ENCODE measurements around the gene UPF2. TPM values are rescaled to one million over a fixed set of nuclear protein-coding genes. Genes with fewer than 3 reads are reported as not detected.

UPF2 gene
- total and polyA plus RNA-seq, 10 of the 15 experiments (the other 5 are each of a cell fraction or from before 2014, with no cell fraction given): 21.0 to 44.4 (median 25.9) TPM

- no peak for TF ChIP-seq HDGF (IDR thresholded peaks at IDR 0.05)
These were observed 123.3 kb downstream of the UPF2 start (continued) for GRCh38 chr10:11919271-11919670.

GRCh38 chr10:11918384-11918783, 124.2 kb downstream of the UPF2 start:
- no TSS peak for BruUV-seq (replicated peaks)
- H3K36me3 ChIP-seq (ENCODE audit: control insufficient read depth in 2 of 2, insufficient read depth in 2 of 2, low read length in 1 of 2): peaks cover 7 to 16% of the 10 kb centered on the region in 2 experiments
- H3K9ac ChIP-seq (ENCODE audit: control insufficient read depth, insufficient read depth, low read length): no peak overlapping the region
- CTCF ChIA-PET: interaction anchor here (0.9 to 1.0 kb wide), 2 partner anchors 12 to 25 kb away, joined by 3 to 4 read pairs; no protein-coding TSS in a partner anchor
- in situ Hi-C loops (cut with MboI) (no loop called here), intact Hi-C loops (cut with micrococcal nuclease; ENCODE audit: unreplicated experiment) (no loop called here)
- no peak for DNase-seq (ENCODE audit: low read depth, low spot score)
- RAD21 ChIA-PET (ENCODE audit: unreplicated experiment): no interaction called here
- no peak for ATAC-seq
- no peak overlapping the region for H3K4me2 ChIP-seq (ENCODE audit: control insufficient read depth, insufficient read depth)
- no peak overlapping the region for H3K27ac ChIP-seq (ENCODE audit: control insufficient read depth, insufficient read depth)
- TF ChIP-seq E2F4 (IDR thresholded peaks at IDR 0.05; ENCODE audit: low read depth, low read length) (no peak), KLF5 (IDR thresholded peaks at IDR 0.05; ENCODE audit: partially characterized antibody) (no peak), MTA2 (IDR thresholded peaks at IDR 0.05; ENCODE audit: low read depth) (no peak), TAF1 (IDR thresholded peaks at IDR 0.05; ENCODE audit: borderline replicate concordance, low read depth, low read length) (no peak)
- WGBS (ENCODE audit: insufficient coverage, insufficient replicate concordance, low lambda C conversion rate, missing lambda C conversion rate): 93% methylated on average over 8 of the region's 8 CpGs
- no peak overlapping the region for H2AFZ ChIP-seq (ENCODE audit: control insufficient read depth, low read depth, low read length)
- no peaks in the 10 kb centered on the region for H4K20me1 ChIP-seq (ENCODE audit: control insufficient read depth, insufficient read depth)
- H3K4me1 ChIP-seq (ENCODE audit: control insufficient read depth, insufficient read depth, low read length): no peaks in the 10 kb centered on the region
- no peaks in the 10 kb centered on the region for H3K79me2 ChIP-seq (ENCODE audit: control insufficient read depth, insufficient read depth, low read length)
- no peak for FAIRE-seq
- no peaks in the 10 kb centered on the region for H3K27me3 ChIP-seq (replicated peaks in 1 of 2; ENCODE audit: control insufficient read depth in 2 of 2, insufficient read depth in 2 of 2, low read length in 1 of 2)
- no peak overlapping the region for H3K4me3 ChIP-seq
- SMC1A ChIA-PET (ENCODE audit: uncharacterized antibody, unreplicated experiment): interaction anchor here (0.6 to 1.2 kb wide), 4 partner anchors 12 to 1188 kb away, joined by 3 to 4 read pairs (median 3); no protein-coding TSS in a partner anchor
- H3K9me3 ChIP-seq (replicated peaks; ENCODE audit: control insufficient read depth, insufficient read depth, low read length): no peaks in the 10 kb centered on the region
- POLR2A ChIA-PET: no interaction called here

Measured in GM12878 (cell line).